GM10266 (cell line): ENCODE measurements around the gene FOXI1.
"Not testable (repeated sequence)": the region's sequence is repeated elsewhere in the genome, so short reads cannot be mapped to it uniquely, and the experiment has no call there.

ENCODE experiments used
- DNase-seq: peaks from one replicate; pipeline ENCODE4 v3.0.0; 2012; ENCODE audit errors: extremely low spot score
- TF ChIP-seq, protein P1 (sequence below): IDR thresholded peaks from 2 replicates; pipeline ENCODE4 v1.5.1; 2012; ENCODE audit warnings: mild to moderate bottlenecking, low read depth; ENCODE audit not compliant: control insufficient read depth, insufficient read depth; ENCODE audit errors: missing control alignments

FOXI1 gene

DNA sequence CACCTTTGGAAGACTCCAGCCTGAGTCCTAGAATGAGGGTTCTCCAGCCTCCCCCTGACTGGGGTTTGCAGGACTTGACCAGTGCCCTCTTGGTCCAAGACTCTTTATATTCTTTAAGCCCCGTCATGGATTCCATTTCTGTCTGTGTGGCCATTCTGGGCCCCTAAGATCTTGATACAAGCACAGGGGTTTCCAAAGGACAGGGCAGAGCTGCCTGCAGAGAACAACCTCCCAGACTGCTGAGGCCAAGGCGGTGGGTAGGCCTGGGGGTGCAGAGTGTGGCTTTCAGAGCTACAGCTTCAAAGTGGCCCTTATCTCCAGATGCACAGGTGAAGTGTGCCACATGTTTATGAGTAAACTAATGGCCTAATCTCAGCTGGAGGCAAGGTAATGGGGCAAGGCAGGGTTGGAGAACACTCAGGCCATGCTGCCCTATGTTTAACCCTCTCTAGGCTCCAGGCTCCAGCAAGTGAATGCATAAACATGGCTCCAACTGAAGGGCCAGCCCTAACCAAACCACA is 32.1 kb downstream of the FOXI1 start:
- TF ChIP-seq, protein P1, sequence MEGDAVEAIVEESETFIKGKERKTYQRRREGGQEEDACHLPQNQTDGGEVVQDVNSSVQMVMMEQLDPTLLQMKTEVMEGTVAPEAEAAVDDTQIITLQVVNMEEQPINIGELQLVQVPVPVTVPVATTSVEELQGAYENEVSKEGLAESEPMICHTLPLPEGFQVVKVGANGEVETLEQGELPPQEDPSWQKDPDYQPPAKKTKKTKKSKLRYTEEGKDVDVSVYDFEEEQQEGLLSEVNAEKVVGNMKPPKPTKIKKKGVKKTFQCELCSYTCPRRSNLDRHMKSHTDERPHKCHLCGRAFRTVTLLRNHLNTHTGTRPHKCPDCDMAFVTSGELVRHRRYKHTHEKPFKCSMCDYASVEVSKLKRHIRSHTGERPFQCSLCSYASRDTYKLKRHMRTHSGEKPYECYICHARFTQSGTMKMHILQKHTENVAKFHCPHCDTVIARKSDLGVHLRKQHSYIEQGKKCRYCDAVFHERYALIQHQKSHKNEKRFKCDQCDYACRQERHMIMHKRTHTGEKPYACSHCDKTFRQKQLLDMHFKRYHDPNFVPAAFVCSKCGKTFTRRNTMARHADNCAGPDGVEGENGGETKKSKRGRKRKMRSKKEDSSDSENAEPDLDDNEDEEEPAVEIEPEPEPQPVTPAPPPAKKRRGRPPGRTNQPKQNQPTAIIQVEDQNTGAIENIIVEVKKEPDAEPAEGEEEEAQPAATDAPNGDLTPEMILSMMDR: no peak
- no peak for DNase-seq

DNA sequence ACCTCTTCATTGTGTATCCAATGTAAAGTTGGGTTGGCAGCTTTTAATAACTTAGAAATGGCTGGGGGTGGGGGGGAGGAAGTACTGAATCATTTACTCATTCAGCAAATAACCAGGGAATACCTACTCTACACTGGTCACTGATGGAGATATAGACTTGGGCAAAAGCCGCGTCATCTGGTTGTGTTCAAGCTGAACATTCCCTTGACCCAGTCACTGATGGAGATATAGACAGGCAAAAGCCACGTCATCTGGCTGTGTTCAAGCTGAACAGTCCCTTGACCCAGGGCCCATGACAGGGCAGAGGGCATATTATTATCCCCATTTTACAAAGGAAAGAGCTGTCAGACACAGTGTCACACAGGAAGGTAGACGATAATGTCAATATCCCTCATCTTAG is 32.6 kb downstream of the FOXI1 start:
- TF ChIP-seq, protein P1: no peak

DNA sequence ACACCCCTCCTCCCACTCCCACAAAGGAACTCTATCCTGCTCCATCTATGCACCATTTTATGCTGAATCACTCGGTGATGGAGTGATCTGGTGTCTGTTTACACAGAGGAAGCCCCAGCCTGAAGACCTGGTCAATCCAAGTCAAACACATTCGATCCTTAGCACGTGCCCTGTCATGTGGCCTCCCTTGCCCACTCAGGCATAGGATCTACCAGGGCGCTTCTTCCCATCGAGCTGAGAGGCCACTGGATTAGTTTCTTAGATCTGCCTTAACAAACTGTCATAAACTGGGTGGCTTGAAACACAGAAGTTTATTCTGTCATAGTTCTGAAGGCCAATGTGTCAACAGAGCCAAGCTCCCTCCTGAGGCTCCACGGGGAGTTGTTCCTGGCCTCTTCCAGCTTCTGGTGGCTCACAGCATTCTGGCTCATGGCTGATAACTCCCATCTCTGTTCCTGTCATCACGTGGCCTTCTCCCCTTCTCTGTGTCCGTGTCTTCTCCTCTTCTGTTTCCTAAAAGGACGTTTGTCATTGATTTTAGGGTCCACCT is 34.2 kb downstream of the FOXI1 start:
- TF ChIP-seq, protein P1: no peak
- no peak for DNase-seq

More for the DNA sequence above, 32.6 kb downstream of the FOXI1 start:
- no peak for DNase-seq

DNA sequence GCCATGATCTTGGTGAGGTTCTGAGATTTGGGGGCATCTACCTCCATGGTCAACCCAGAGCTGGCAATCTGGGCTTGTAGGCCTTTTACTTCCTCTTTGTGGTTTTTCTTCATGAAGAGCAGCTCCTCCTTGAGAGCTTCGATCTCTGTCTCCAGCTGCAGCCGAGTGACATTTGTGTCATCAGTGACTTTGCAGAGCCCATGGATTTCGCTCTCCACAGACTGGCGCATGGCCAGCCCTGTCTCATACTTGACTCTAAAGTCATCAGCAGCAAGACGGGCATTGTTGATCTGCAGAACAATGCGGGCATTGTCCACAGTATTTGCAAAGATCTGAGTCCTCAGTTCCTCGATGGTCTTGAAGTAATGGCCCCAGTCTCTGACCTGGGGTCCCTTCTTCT is 35.5 kb downstream of the FOXI1 start:
- DNase-seq: not testable (repeated sequence)

DNA sequence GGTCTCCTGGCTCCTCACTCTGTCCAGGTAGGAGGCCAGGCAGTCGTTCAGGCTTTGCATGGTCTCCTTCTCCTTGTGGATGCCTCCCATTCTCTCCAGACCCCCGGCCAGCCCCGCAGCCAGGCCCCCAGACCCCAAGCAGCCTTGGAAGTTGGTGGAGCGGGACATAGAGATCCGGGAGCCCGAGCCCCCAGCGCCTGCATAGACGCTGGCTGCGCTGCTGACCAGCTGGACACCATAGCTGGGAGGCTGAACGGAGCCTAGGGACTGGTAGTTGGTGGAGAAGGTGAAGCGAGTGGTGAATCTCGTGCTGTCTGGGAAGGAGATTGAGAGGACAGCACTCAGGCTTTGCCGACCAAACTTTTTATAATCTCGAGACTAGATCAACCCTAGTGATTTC is 35.9 kb downstream of the FOXI1 start:
- TF ChIP-seq, protein P1: no peak
- DNase-seq: no peak

DNA sequence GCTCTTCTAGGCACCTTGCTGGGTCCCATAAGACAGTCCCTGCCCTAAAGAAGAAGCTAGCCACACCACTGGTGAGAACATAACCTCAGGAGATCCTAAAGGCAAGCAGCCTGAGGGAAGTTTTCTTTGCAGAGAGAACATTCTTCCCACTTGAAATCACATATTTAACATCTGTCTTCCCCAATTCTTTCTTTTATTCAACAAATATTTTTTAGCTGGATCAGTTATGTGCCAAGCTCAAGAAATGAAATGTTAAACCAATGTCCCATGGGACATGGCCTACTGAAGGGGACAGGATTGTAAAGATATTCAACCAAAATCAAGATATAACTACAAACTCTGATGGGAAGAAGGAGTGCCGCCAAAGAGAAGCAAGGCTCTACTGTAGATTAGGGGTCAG is 36.5 kb downstream of the FOXI1 start:
- no peak for DNase-seq
- TF ChIP-seq, protein P1: no peak

DNA sequence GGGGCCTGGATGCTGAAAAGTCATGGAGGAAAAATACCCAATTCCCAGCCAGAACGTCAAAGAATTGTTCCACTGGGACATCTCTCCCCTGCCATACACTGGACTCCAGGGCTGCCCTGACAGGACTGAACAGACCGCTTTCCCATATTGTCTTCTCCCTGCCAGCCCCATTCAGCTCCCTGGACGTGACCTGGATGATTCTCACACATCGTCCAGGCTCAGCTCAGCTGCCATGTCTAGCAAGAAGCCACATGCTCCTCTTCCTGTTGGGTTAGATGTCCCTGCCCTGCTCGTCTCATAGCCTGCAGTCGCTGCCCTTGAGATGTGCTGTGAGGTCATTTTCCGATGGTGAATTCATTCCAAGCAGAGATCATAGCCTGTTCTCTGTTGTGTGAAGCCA is 37.4 kb downstream of the FOXI1 start:
- no peak for DNase-seq
- TF ChIP-seq, protein P1: no peak

DNA sequence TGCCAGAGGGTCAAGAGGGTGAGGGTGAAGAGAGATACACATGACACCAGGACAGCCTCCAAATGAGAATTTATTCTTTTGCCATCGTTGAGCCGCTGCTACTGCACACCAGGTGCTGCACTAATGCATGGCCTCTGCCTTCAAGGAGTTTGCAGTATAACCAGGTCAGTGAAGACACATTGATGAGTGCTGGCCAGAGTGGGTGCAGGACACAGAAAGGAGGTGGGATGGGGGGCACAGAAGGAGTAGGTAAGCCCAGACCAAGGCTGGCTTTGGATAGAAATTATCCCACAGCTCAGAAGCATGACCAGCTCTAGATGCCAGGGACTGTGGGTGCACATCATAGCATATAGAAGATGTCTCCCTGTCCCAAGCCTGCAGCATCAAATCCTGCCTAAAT is 38.0 kb downstream of the FOXI1 start:
- no peak for DNase-seq
- TF ChIP-seq, protein P1: no peak
